DMS53 treated with DMSO at 0.1 percent for 48 hours (cell line): Measurements from ENCODE around the gene BBIP1.
"Not testable (repeated sequence)": the region's sequence is repeated elsewhere in the genome, so short reads cannot be mapped to it uniquely, and the experiment has no call there.

ENCODE experiments used
- DNase-seq: peaks from one replicate; lab custom pipeline; 2025; ENCODE audit not compliant: unreplicated experiment; lab: John Stamatoyannopoulos, UW

Gene BBIP1

DNA sequence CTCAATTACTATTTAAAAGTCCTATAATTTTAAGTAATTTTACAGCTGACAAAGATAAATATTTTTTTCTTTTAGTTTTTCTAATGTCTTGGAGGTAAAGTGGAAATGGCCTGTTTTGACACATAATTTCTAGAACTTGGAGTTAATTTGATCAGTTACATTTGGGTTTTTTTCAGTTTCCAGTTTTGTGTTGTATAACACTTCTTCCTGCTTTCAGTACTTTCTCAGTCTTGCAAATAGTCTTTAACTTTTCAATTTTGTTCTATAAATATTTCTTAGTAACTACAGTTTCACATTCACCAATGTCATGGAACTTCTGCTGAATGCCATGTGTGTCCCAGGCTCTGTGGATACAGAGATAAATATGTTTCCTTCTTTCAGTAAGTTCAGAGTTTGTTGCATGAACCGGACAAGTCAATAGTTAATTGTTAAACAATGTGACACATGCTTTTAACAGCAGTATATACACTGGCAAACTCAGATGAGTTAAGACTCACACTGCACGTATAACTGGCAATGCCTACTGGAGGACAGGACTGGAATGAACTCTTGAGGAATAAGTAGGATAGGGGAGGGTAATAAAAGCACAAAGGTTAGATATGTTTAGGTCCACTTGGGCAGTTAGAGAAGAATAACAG is 5.0 kb upstream of the BBIP1 start:
- DNase-seq = no peak

DNA sequence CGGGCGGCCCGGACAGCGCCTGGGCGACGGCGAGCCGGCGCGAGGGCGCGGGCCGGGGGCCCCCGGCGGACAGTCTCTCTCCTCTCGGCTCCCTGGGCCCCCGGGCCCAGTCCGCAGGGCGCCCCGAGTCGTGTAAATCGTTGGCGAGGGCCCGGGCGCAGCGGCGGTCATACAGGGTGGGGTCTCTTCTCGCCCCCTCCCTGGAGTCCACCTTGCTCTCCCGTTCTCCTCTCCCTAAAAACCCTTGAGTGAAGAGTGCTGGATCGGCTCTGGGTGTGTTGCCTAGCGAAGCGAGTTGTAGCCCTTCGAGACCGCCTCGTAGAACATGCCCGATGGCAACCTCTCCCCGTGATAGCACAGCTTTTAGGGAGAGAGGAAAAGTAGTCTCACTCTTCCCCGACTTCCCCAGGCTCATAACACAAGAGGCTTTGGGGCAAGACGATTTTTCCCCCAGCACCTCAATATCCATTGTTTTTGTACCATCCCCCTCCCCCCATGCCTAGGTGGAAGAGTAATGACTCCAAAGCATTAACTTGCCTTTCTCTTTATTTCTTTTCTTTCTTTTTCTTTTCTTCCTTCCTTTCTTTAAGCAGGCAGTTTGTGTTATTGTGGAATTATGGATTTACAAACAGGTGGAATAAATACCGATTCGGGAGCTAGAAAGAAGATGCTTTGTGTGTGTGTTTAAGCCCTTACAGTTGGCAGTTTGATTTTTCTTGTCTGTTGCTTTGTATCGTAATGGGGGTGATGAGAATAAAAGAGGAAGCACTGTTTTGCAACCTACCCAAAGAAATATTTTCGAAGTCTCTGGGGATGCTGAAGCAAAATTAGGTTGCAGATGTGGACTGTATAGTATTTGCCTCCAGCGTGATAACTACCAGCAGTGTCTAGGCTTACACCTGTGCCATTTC is 1.2 kb upstream of the BBIP1 start:
- DNase-seq = peak; percentile 49

DNA sequence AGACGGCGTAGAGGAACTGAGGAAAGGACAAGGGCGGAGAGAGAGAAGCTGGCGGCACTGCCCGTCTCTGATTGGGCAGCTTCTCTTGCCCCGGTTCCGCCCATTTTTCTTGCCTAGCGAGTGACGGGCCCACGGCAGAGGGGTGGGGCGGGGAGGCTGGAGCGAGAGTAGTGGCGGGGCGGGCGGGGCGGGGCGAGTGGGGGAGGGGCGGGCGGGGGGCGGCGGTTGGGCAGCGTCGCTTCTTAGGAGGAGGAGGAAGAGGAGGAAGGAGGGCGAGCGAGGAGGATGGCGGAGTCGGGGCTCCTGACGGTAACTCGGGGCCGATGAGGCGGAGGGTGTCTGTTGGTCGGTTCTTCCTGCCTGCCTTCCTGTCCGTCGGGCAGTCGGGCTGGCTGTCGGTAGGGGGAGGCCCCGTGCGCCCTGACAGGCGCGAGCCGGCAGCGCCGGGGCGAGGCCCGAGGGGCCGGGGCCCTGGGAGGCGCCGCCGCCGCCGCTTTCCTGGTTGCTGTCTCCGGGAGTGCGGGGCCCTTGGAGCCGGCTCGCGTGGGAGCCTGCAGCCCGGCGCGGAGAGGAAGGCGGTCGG is 460 bp upstream of the BBIP1 start, which contains the start of gene SHOC2:
SHOC2 (plus strand) TSS at position 256 of the 583 bp plus-strand sequence. CDS start 44,755 bp downstream, outside the sequence.
- DNase-seq = peak; percentile 73

DNA sequence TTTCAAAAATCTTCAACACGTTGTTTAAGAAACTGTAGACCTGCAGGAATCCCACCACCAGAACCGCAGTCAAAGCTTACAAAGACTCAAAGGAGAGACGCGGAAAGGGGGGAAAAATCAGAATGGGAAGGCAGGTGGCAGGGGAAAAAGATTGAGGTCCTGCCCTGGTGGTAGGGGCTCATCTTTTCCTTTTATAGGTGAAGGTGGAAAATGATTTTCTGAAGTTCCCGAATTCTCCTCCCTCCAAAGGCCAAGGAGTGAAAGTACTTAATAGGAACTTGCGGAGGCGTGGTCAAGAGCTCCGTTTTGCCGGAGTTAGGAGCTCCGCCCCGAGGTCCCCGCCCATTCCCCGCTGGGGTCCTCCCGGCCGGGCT is 724 bp downstream of the BBIP1 start:
- DNase-seq = no peak

DNA sequence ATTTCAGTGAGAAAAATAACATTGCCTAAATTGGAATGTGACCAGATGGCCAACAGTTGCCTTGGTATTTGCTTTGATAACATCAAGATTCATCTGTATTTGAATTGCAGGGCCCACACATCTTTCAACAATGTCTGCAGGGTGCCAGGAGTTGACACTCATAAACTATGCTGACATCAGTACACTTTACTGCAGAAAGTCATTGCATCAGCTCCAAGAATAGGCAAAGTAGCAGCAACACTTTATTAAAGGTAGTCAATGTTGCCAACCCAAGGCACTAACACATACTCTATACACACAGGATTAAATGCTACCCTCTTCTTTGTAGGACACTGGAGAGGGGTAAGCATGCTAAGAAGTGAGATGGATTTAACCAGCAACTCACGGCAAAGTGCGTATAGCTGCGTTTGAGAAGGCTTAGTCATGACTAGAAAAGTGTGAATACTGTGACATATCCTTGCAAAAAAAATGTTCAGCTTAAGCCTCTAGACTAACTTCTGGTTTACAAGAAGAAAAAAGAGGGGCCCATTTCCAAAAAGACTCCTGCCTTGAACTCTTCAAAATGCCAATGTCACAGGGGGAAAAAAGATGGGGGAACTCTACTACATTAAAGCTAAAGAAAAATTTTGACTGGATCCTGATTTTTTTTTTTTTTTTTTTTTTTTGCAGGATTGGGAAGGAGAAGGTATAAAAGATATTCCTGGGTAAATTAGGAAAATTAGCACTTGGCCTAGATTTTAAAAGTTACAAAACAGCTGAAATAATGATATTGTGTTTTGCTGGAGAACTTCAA is 2.2 kb downstream of the BBIP1 start:
- DNase-seq = no peak

DNA sequence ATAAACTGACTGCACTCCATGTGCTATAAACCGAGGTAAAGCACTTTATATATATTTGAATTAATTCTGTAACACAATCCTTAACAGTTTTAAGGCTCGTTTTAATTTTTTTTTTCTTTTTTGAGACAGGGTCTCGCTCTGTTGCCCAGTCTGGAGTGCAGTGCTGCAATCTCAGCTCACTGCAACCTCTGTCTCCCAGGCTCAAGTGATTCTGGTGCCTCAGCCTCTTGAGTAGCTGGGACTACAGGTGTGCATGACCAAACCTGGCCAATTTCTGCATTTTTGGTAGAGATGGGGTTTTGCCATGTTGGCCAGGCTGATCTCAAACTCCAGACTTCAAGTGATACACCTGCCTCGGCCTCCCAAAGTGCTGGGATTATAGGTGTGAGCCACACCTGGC is 3.4 kb downstream of the BBIP1 start:
- not testable (repeated sequence) for DNase-seq

DNA sequence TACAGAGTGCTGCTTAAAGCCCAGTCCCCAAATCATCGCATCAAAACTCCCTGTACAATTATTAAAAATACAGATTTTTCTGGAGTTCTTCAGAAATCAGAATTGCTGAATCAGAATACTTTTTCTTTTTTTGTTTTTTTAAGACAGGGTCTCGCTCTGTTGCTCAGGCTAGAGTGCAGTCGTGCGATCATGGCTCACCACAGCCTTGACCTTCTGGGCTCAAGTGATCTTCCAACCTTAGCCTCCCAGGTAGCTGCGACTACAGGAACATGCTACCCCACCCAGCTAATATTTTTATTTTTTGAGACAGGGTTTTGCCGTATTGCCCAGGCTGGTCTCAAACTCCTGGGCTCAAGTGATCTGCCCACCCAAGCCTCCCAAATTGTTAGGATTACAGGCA is 3.9 kb downstream of the BBIP1 start:
- DNase-seq = no peak

DNA sequence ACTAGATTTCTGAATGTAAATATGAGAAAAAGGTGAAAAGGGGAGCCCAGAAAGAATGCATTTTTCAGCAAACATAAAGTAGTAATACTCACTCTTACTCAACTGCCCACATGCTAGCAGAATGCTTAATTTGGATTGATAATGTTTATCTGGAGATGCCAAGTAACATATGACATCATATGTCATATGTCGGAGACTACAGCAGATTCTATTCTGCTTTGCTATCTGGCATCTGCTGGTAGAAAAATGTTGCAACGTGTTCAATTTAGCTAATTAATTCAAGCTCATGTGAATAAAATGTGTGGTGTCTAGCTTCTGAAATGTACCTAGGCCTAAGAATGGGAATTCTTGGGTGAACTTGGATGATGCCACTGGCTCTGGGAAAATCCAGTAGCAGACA is 4.5 kb downstream of the BBIP1 start:
- DNase-seq = no peak

DNA sequence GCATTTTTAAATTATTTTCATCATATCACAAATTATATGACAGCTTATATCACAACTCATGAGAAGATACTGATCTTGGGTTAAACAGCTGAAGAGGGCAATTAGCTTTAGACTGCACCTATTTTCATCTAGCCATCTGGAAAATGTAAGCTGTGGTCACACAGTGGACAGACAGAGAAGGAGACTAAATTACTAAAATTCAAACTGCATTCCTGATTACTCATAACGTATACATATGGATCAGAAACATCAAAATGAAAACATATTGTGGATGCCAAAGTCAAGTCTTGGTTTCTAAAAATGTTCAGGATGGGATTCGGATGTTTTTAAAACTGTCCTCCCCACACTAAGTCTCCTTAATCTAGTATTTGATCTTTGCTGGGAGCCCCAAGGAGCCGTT is 6.6 kb downstream of the BBIP1 start:
- DNase-seq = no peak

DNA sequence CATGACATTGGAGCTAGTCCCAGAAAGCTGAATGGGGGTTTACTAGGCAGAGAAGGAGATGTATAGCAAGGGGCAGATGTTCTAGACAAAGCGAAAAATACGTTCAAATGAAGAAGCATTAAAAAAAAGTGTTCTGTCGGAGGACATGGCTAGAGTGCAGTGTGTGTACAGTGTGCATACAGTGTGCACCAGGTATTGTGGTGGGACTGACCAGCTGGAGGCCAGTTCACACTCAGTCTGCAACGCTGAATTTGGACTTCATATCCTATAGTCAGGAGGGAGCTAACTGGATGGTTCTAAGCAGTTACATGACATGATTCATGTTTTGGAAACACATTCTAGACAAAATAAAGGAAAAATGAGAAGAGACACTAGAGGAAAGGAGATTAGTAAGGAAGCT is 8.8 kb downstream of the BBIP1 start:
- DNase-seq = no peak

DNA sequence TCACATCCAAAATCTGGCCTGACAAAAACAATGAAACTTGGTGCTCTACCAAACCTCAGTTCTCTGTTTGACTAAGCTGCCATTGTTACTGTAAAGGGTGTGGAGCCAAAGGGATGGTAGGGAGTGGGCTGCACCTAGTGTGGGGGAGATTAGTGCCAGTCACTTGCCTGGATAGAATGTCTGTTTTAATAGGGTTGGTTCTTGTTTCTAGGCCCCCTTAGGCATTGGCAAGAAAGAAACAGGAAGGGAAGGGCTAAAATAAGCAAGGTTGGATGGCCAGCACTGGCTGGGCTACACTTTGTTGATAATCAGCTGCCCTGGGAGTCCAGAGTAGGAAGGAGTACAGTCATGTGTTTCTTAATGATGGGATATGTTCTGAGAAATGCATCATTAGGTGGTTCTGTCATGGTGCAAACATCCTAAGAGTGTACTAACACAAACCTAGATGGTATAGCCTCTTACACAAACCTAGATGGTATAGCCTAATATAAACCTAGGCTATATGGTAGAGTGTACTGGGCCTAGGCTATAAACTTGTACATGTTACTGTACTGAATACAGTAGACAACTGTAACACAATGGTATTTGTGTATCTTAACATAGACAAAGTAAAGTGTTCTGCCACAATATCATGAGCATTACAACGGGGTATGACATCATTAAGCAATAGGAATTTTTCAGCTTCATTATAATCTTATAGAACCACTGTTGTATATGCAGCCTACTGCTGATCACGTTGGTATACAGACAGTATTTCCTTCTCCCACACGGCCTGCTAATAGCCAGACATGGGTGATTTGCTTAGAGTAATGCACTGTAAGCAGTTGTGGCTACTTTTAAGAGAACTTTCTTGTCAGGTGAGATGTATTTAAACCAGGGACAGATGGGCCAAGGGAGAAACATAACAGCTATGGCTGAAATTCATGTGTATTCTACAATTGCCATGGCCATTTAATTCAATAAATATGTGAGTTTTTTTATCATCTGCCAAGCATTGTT is 15.4 kb downstream of the BBIP1 start:
- no peak for DNase-seq

DNA sequence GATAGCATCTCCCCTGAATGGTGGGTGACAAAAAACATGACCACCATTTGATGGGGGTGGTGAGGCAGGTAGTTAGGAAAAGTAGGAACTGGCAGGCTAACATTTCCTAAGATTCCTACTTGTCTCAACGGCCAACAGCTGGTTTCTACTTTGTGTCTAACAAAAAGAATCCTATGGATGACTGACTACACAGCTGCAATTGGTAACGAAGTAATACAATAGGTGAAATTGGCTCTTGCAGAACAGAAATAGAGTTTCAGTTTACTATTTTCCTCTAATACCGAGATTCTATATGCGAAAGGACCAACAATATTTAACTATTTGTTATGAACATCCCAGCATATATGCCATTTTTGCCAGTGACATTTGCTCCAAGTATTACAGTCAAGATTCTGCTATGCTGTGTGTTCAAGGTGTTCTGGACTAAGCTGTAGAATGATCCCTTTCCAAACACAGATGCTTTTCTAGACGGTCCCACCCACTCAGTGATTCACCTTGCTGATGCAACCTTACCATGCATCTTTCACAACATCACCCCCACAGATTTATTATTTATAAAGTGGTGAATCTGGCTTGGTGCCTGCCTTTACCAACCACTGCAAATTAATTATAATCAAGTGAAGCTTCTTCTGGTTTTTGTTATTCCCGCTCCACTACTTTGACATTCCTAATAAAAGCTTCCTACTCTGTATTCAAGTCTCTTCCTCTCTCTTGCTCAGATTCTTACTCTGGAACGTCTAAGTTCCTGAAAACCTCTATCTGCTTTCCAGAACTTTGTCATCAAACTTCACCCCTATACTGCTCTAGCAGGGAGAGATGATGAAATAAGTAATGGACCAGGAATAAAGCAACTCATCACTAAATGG is 16.8 kb downstream of the BBIP1 start:
- peak; percentile 54 for DNase-seq

DNA sequence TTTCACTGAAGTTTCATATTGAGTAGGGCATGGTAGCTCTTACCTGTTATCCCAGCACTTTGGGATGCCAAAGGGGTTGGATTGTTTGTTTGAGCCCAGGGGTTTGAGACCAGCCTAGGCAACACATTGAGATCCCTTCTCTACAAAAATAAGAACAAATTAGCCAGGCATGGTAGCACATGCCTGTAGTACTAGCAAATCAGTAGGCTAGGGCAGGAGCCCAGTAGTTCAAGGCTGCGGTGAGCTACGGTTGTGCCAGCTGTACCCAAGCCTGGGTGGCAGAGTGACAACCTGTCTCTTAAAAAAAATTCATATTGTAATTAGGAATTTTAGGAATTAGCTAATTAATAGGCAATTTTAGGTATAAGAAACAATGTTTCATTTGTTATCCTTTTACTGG is 18.0 kb downstream of the BBIP1 start:
- DNase-seq = no peak

DNA sequence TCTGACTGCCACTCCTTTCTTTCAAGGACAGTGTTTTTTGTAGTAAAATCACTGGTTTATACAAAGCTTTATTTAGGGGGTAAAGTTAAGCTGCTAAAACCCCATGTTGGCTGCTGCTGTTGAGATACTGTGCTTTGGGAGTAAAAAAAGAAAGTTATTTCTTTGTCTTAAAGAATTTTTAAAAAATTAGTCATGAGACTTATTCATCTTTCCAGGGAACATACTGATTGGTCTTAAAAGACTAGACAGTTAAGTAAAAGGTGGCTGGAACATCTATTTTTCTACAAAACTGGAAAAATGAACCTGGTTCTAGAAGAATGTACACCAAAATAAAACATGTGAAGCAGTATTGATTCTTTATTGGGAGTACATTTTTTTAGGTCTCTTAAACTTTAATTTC is 20.6 kb downstream of the BBIP1 start:
- DNase-seq = no peak

DNA sequence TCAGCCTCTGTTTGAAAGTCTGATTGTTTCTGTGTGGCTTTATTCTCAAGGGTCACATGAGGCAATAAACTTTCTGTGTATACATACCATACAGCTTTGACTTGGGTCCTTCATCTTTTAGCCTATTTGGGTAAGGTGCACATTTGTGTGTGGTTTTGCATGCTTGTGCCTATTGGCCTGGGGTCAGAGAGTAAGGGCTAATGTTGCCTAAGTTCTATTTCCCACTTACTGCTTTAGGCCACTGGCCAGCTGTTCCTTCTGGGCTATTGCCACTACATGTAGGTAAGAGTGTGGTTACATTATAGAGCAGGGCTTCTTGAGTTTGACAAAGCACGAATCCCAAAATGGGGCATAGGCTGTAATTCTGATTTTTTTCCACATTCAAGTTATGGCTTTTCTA is 21.8 kb downstream of the BBIP1 start:
- DNase-seq = no peak

DNA sequence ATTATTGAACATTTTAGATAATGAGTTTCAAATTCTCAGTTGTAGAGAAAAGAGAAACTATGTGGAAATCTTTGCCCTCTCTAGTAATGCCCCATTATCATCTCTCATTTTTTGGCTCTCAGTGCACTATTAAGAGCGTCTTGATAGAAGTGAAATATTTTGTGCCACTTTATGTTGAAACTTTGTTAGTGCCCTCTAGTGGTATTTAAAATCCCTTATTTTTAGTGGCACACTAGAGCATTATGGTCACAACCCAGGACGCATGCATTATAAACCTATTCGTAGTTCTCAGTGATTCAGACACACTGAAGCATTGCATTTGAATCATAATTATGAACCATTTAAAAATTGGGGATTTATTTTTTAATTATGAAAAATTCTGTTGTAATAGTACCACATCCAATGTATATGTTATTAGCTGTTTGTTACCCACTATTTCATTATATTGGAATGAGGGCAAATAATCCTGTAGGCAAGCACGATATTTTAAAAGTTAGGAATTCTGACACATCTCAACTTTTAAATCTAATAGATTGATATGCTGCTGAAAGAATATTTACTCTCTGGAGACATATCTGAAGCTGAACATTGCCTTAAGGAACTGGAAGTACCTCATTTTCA is 25.3 kb downstream of the BBIP1 start:
- peak; percentile 68 for DNase-seq

DNA sequence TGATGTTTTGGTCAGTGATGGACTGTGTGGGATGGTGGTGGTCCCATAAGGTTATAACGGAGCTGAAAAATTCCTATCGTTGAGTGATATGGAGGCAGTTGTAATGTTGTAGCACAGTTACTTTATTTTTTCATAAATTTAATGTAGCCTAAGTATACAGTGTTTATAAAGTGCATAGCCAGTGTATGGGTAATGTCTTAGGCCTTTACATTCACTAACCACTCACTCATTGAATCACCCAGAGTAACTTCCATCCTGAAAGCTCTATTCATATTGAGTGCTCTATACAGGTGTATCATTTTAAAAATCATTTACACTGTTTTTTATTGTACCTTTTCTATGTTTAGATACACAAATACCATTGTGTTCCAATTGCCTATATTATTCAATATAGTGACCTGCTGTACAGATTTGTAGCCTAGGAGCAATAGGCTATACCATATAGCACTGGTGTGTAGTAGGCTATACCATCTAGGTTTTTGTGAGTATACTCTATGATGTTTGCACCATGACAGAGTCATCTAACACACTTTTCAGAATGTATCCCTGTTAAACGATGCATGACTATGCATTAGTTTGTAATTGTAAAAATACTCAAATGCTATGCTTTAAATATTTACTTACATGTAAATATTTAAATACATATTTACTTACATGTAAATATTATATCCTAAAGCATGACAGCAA is 26.2 kb downstream of the BBIP1 start:
- DNase-seq = no peak

DNA sequence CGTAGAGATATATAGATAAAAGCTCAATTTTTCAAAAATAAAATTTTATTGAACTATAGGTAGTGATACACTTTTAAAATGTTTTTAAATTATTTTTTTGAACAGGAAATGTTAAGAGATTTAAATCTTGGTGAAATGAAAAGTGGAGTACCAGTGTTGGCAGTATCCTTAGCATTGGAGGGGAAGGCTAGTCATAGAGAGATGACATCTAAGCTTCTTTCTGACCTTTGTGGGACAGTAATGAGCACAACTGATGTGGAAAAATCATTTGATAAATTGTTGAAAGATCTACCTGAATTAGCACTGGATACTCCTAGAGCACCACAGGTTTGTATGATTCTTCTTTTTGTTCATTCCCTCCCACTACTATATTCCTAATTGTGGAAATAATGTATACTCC is 31.4 kb downstream of the BBIP1 start:
- DNase-seq = no peak
